Lower leg skin (tissue), 4 donors: ENCODE measurements around the gene BIRC3. TPM values are rescaled to one million over a fixed set of nuclear protein-coding genes. Genes with fewer than 3 reads are reported as not detected.

Experiments
- DNase-seq, 2 donors: peaks; one replicate each; pipeline ENCODE4 v3.0.0-alpha.2; 2019; ENCODE audit warnings: low spot score in 2 of 2
- H3K4me3 ChIP-seq: fragments of 200-600 bp; sonication (generic); 2 replicates; pipeline ENCODE4 v1.5.1; 2017; ENCODE audit warnings: mild to moderate bottlenecking, low read depth; ENCODE audit not compliant: poor library complexity, severe bottlenecking
- CTCF ChIP-seq, 3 donors: fragments of 450-650 bp; IDR thresholded peaks; one replicate each; pipeline ENCODE4 v1.5.1; 2016; ENCODE audit warnings: antibody characterized with exemption in 3 of 3, mild to moderate bottlenecking in 3 of 3, moderate library complexity in 2 of 3
- POLR2A ChIP-seq, 2 donors: fragments of 450-650 bp; IDR thresholded peaks; one replicate each; pipeline ENCODE4 v1.6.1; 2016 to 2017; ENCODE audit warnings: antibody characterized with exemption in 2 of 2, mild to moderate bottlenecking in 1 of 2, moderate library complexity in 1 of 2
- WGBS, 2 donors: methylation state at CpG; one replicate each; pipeline ENCODE4 v1.1.5; 2018; 5-methylcytosine and 5-hydroxymethylcytosine counted together
- intact Hi-C: fragments of 100-400 bp; cut with DNase I; formaldehyde crosslinking; loops from one replicate; pipeline ENCODE4 v1.15.0; 2023; ENCODE audit warnings: low total_unique reads
- total RNA-seq, 4 donors: library from RNA; depleted of rRNA; stranded (reverse); fragments of >200 nt; gene quantifications; one replicate each; pipeline ENCODE4 v1.1.0, GENCODE V29; 2016

BIRC3 gene
- total RNA-seq, result 10 to 100 TPM; 10.1 to 17.6 (median 10.8) TPM

DNA sequence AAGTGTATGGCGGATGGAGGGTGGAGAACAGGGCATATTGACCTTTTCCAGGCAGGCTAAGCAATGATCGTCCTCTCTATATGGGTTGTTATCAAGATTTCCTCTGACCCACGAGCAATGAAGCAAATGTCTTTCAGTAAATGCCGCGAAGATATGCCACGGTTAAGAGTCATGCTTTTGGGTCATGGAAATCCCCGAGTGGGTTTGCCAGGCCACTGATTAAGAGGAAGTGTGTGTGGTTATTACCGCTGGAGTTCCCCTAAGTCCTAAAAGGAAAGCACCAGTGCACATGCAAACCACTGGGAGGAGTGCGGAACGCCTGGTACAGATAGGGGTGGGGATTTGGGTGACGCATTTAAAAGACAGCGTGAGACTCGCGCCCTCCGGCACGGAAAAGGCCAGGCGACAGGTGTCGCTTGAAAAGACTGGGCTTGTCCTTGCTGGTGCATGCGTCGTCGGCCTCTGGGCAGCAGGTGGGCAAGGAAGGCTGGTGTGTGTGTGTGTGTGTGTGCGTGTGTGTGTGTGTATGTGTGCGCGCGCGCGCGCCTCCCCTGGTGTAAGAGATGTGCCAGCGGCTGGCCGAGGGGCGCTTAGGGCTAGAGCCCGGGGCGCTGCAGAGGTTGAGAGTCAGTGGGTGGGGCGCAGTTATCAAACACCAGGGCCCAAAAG is at the start of gene BIRC3:
BIRC3 (plus strand) TSS at position 386 of the 669 bp plus-strand sequence. CDS start 7,026 bp downstream, outside the sequence.
- 1% methylated on average over 25 to 34 of the region's 34 CpGs for WGBS, 2 donors
- intact Hi-C loops, result no loop called here
- no peak for TF ChIP-seq CTCF (IDR thresholded peaks at IDR 0.05)
- no peak for TF ChIP-seq POLR2A (IDR thresholded peaks at IDR 0.05)
- peak within 1 kb of the TSS; percentile 34 for H3K4me3 ChIP-seq
- DNase-seq, result peak; percentile 92 to 96

DNA sequence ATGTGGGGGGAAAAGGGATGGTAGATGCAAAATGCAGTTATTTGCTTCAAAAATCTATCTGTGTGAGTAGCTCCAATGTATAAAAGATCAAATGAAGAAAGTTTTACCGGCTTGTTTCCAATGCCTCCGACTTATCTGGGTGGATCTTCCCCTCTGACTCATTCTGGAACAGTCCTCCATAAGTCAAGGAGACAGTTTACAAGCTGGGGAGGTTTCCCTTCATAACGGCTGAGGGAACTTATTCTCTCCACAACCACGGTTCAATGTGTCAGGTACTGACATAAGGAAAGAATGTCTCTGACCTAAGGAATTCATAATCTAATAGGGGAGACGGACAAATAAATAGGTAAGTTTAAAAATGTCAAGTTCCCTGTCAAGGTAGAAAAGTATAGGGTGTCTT is 49.7 kb upstream of the BIRC3 start:
- WGBS, 2 donors, result 19 to 22% methylated on average over 5 of the region's 5 CpGs
- no peak for DNase-seq
- H3K4me3 ChIP-seq, result no peak overlapping the region
- intact Hi-C loops, result no loop called here
- TF ChIP-seq CTCF (IDR thresholded peaks at IDR 0.05) (no peak), POLR2A (IDR thresholded peaks at IDR 0.05) (no peak)

DNA sequence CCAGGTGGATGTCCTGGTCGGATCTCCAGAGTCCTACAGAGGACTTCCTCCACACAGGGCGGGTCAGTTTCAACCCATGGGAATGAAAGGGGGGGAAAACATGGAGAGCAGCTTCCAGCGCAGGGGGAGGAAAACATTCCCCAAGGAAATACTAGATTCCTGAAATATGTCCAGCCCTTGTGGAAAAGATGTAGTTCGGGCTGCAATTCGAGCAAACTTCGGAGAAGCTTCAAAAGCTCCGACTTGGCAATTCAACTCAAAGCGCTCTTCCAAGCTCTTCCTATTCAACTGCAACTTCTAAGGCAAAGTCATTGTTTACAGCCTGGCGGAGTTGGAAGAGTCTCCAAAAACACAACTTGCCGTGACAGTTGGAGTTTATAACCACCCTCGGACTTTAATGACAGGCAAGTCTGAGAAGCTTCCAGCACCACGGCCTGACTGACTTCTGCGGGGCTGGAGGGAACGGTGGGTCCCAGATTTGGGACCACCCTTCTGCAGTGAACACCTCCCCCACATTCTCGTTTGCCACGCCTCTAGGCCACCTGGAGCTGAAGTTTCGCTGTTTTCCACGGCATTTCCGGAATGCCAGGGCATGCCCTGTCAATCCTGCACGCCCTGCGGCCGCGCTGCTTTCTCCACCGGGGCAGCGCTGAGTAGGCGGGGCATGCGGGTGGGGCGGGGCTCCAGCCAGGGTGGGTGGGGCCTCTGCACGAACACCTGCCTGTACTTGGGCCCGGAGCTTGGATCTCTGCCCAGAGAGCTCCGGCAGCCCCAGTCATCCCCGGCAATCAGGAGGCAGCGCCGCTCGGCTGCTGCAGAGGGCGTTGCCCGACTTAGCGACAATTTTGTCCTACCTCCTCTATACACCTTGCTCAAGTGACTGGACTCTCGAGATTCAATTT is 49.0 kb upstream of the BIRC3 start:
- 11 to 12% methylated on average over 31 to 35 of the region's 39 CpGs for WGBS, 2 donors
- DNase-seq, result peak; percentile 88 to 96
- H3K4me3 ChIP-seq, result peak overlapping the region; percentile 21
- TF ChIP-seq CTCF (IDR thresholded peaks at IDR 0.05), result no peak
- TF ChIP-seq POLR2A (IDR thresholded peaks at IDR 0.05), result no peak
- intact Hi-C loops, result no loop called here

GRCh38 chr11:102268985-102269470 is 48.3 kb upstream of the BIRC3 start:
- TF ChIP-seq CTCF (IDR thresholded peaks at IDR 0.05) (no peak), POLR2A (IDR thresholded peaks at IDR 0.05) (no peak)
- no peak for DNase-seq
- H3K4me3 ChIP-seq, result no peak overlapping the region
- intact Hi-C loops, result no loop called here
- WGBS, 2 donors, result 10 to 14% methylated on average over 6 of the region's 6 CpGs

GRCh38 chr11:102269927-102270326 is 47.4 kb upstream of the BIRC3 start:
- intact Hi-C loops, result no loop called here
- TF ChIP-seq CTCF (IDR thresholded peaks at IDR 0.05), result no peak
- no peak for TF ChIP-seq POLR2A (IDR thresholded peaks at IDR 0.05)
- no peak for DNase-seq
- 47 to 68% methylated on average over 2 of the region's 2 CpGs for WGBS, 2 donors
- H3K4me3 ChIP-seq, result no peak overlapping the region
